WI38 (cell line): ENCODE results near the gene GPATCH8.

Experiments used
- H3K4me3 ChIP-seq: 2 replicates; pipeline ENCODE4 v1.5.1; 2011; ENCODE audit warnings: low read depth, mild to moderate bottlenecking, control low read depth, low read length
- CTCF ChIP-seq: IDR thresholded peaks from 2 replicates; pipeline ENCODE4 v1.5.1; 2012; ENCODE audit warnings: low read depth, mild to moderate bottlenecking, control low read depth, low read length

Gene GPATCH8

GRCh38 chr17:44492706-44493272 is 10.4 kb downstream of the GPATCH8 start:
- TF ChIP-seq CTCF: no peak
- no peak overlapping the region for H3K4me3 ChIP-seq

GRCh38 chr17:44489581-44489980 is 13.6 kb downstream of the GPATCH8 start:
- H3K4me3 ChIP-seq: no peak overlapping the region
- no peak for TF ChIP-seq CTCF

- no peak for TF ChIP-seq CTCF
Measured at GRCh38 chr17:44487170-44487569, 16.0 kb downstream of the GPATCH8 start.

GRCh38 chr17:44473367-44473766 is 29.8 kb downstream of the GPATCH8 start:
- TF ChIP-seq CTCF: no peak
- H3K4me3 ChIP-seq: no peak overlapping the region

More at GRCh38 chr17:44487170-44487569, 16.0 kb downstream of the GPATCH8 start:
- no peak overlapping the region for H3K4me3 ChIP-seq

- no peak overlapping the region for H3K4me3 ChIP-seq
- TF ChIP-seq CTCF: no peak
Measured at GRCh38 chr17:44469676-44470075, 33.5 kb downstream of the GPATCH8 start.

- no peak for TF ChIP-seq CTCF
Measured at GRCh38 chr17:44467108-44467507, 36.1 kb downstream of the GPATCH8 start.

GRCh38 chr17:44466339-44466738 is 36.9 kb downstream of the GPATCH8 start:
- H3K4me3 ChIP-seq: no peak overlapping the region
- TF ChIP-seq CTCF: no peak

More at GRCh38 chr17:44467108-44467507, 36.1 kb downstream of the GPATCH8 start:
- no peak overlapping the region for H3K4me3 ChIP-seq
